Uterus (tissue), 4 donors: ENCODE results near the gene GSK3B. TPM values are rescaled to one million over a fixed set of nuclear protein-coding genes. Genes with fewer than 3 reads are reported as not detected.

Experiments used
- DNase-seq, 2 donors: peaks; one replicate each; pipeline ENCODE4 v3.0.0-alpha.2; 2019 to 2020
- H3K27ac ChIP-seq, 2 donors: fragments of 200-600 bp; sonication (generic); 1 replicate in 1 of 2; 2 replicates in 1 of 2; pipeline ENCODE4 v1.5.1; 2016 to 2018
- H3K27me3 ChIP-seq, 2 donors: fragments of 200-600 bp; sonication (generic); one replicate each; pipeline ENCODE4 v1.5.1; 2018 to 2019; ENCODE audit warnings: control low read depth in 1 of 2
- H3K36me3 ChIP-seq, 2 donors: fragments of 200-600 bp; sonication (generic); one replicate each; pipeline ENCODE4 v1.5.1; 2019; ENCODE audit warnings: control low read depth in 1 of 2
- H3K4me1 ChIP-seq, 2 donors: fragments of 200-600 bp; sonication (generic); one replicate each; pipeline ENCODE4 v1.5.1; 2018 to 2019; ENCODE audit warnings: control low read depth in 1 of 2
- H3K4me3 ChIP-seq, 2 donors: fragments of 200-600 bp; sonication (generic); 1 replicate in 1 of 2; 2 replicates in 1 of 2; pipeline ENCODE4 v1.5.1; 2018 to 2019; ENCODE audit warnings: mild to moderate bottlenecking in 1 of 2
- H3K9me3 ChIP-seq, 2 donors: fragments of 200-600 bp; sonication (generic); one replicate each; pipeline ENCODE4 v1.5.1; 2019; ENCODE audit warnings: control low read depth in 1 of 2
- CTCF ChIP-seq, 4 experiments: fragments of 200-600 bp in 2 of 4; fragments of 450-650 bp in 2 of 4; sonication (generic) in 2 of 4; IDR thresholded peaks; one replicate each; pipeline ENCODE4 v1.5.1; 2016 to 2019; ENCODE audit warnings: antibody characterized with exemption in 4 of 4, mild to moderate bottlenecking in 2 of 4, moderate library complexity in 1 of 4
- POLR2A ChIP-seq, 2 donors: fragments of 450-650 bp; IDR thresholded peaks; one replicate each; pipeline ENCODE4 v1.6.1; 2016; ENCODE audit warnings: antibody characterized with exemption in 2 of 2, mild to moderate bottlenecking in 1 of 2, moderate library complexity in 1 of 2
- intact Hi-C: fragments of 100-400 bp; cut with DNase I; formaldehyde crosslinking; loops from one replicate; pipeline ENCODE4 v1.15.1; 2023; ENCODE audit warnings: low total_unique reads
- total RNA-seq, 4 donors: library from RNA; depleted of rRNA in 3 of 4; stranded (reverse); fragments of >200 nt in 3 of 4; gene quantifications; one replicate each; pipeline versions ENCODE4 v1.1.0 to v1.2.4, GENCODE V29; 2014 to 2023
- donor health status: DM: yes; HTN: yes; CAD: no.

The GSK3B gene
- total RNA-seq, 4 donors from 2014 or later = 13.5 to 53.8 (median 31.3) TPM

GRCh38 chr3:119901148-119901547 is 193.1 kb downstream of the GSK3B start:
- Histone ChIP-seq H3K27ac (no peak overlapping the region), H3K4me3 (no peak overlapping the region), H3K4me1 (no peaks in the 10 kb centered on the region), H3K27me3 (no peaks in the 10 kb centered on the region), H3K9me3 (no peaks in the 10 kb centered on the region), H3K36me3 (peaks cover 0 to 3% of the 10 kb centered on the region in 2 donors)
- intact Hi-C loops = no loop called here
- DNase-seq = no peak
- TF ChIP-seq CTCF (IDR thresholded peaks at IDR 0.05) (no peak), POLR2A (IDR thresholded peaks at IDR 0.05) (no peak)

GRCh38 chr3:119899192-119899511 is 195.1 kb downstream of the GSK3B start:
- H3K27ac ChIP-seq = no peak overlapping the region
- no peak for TF ChIP-seq POLR2A (IDR thresholded peaks at IDR 0.05)
- TF ChIP-seq CTCF (IDR thresholded peaks at IDR 0.05) = no peak
- H3K36me3 ChIP-seq = peaks cover 0 to 3% of the 10 kb centered on the region in 2 donors
- no peaks in the 10 kb centered on the region for H3K27me3 ChIP-seq
- DNase-seq = no peak
- no peaks in the 10 kb centered on the region for H3K4me1 ChIP-seq
- intact Hi-C loops = no loop called here
- no peaks in the 10 kb centered on the region for H3K9me3 ChIP-seq
- no peak overlapping the region for H3K4me3 ChIP-seq

- no peak for DNase-seq
- peaks cover 0 to 3% of the 10 kb centered on the region in 2 donors for H3K36me3 ChIP-seq
- no peaks in the 10 kb centered on the region for H3K27me3 ChIP-seq
- no peaks in the 10 kb centered on the region for H3K9me3 ChIP-seq
- H3K27ac ChIP-seq = no peak overlapping the region
- H3K4me3 ChIP-seq = no peak overlapping the region
- H3K4me1 ChIP-seq = no peaks in the 10 kb centered on the region
- intact Hi-C loops = no loop called here
- TF ChIP-seq CTCF (IDR thresholded peaks at IDR 0.05) (no peak), POLR2A (IDR thresholded peaks at IDR 0.05) (no peak)
Measured at GRCh38 chr3:119898478-119899191, 195.6 kb downstream of the GSK3B start.

GRCh38 chr3:119894195-119894594 is 200.1 kb downstream of the GSK3B start:
- no peak for TF ChIP-seq CTCF (IDR thresholded peaks at IDR 0.05)
- TF ChIP-seq POLR2A (IDR thresholded peaks at IDR 0.05) = no peak
- DNase-seq = no peak

GRCh38 chr3:119893769-119894168 is 200.5 kb downstream of the GSK3B start:
- no peaks in the 10 kb centered on the region for H3K27me3 ChIP-seq

More at GRCh38 chr3:119894195-119894594, 200.1 kb downstream of the GSK3B start:
- Histone ChIP-seq H3K4me1 (no peaks in the 10 kb centered on the region), H3K27me3 (no peaks in the 10 kb centered on the region), H3K27ac (no peak overlapping the region), H3K36me3 (no peaks in the 10 kb centered on the region), H3K9me3 (no peaks in the 10 kb centered on the region), H3K4me3 (no peak overlapping the region)
- intact Hi-C loops = no loop called here

More at GRCh38 chr3:119893769-119894168, 200.5 kb downstream of the GSK3B start:
- Histone ChIP-seq H3K9me3 (no peaks in the 10 kb centered on the region), H3K27ac (no peak overlapping the region), H3K4me1 (no peaks in the 10 kb centered on the region), H3K4me3 (no peak overlapping the region), H3K36me3 (no peaks in the 10 kb centered on the region)
- intact Hi-C loops = no loop called here
- DNase-seq = no peak
- TF ChIP-seq CTCF (IDR thresholded peaks at IDR 0.05) = no peak
- TF ChIP-seq POLR2A (IDR thresholded peaks at IDR 0.05) = no peak
